HEK293T (cell line): ENCODE results near the gene INO80.
A peak's percentile ranks its signal among the peaks of the same experiment; 100 is the strongest.

Source experiments
- CTCF ChIA-PET: fragments of 350-600 bp; formaldehyde crosslinking; extraction: SDS; loops from one replicate; lab custom pipeline; 2021; ENCODE audit warnings: antibody characterized with exemption, inconsistent platforms; lab: Yijun Ruan, JAX
- POLR2A ChIA-PET: fragments of 350-600 bp; formaldehyde crosslinking; extraction: SDS; loops from one replicate; lab custom pipeline; 2020; ENCODE audit warnings: antibody characterized with exemption, inconsistent platforms; lab: Yijun Ruan, JAX
- DNase-seq: peaks from one replicate; pipeline ENCODE4 v3.0.0; 2012; ENCODE audit warnings: mixed read lengths; ENCODE audit errors: extremely low spot score
- ARNT ChIP-seq: fragments of 450-650 bp; IDR thresholded peaks from 2 replicates; pipeline ENCODE4 v1.6.1; 2017; ENCODE audit warnings: mild to moderate bottlenecking
- BHLHE40 ChIP-seq: fragments of 450-650 bp; IDR thresholded peaks from 2 replicates; pipeline ENCODE4 v1.6.1; 2016; ENCODE audit warnings: mild to moderate bottlenecking, moderate library complexity, borderline replicate concordance
- CTBP1 ChIP-seq: fragments of 450-650 bp; IDR thresholded peaks from 2 replicates; pipeline ENCODE4 v1.6.1; 2016; ENCODE audit warnings: borderline replicate concordance
- ELF4 ChIP-seq: fragments of 450-650 bp; IDR thresholded peaks from 2 replicates; pipeline ENCODE4 v1.6.1; 2017; ENCODE audit warnings: antibody characterized with exemption
- FOXA1 ChIP-seq: fragments of 450-650 bp; IDR thresholded peaks from 2 replicates; pipeline ENCODE4 v1.6.1; 2016; ENCODE audit warnings: mild to moderate bottlenecking
- FOXK2 ChIP-seq: fragments of 450-650 bp; IDR thresholded peaks from 2 replicates; pipeline ENCODE4 v1.6.1; 2016; ENCODE audit warnings: mild to moderate bottlenecking
- FOXM1 ChIP-seq: fragments of 450-650 bp; IDR thresholded peaks from 2 replicates; pipeline ENCODE4 v1.6.1; 2017; ENCODE audit warnings: mild to moderate bottlenecking, borderline replicate concordance
- HDGF ChIP-seq: fragments of 450-650 bp; IDR thresholded peaks from 2 replicates; pipeline ENCODE4 v1.6.1; 2017; ENCODE audit warnings: antibody characterized with exemption, borderline replicate concordance
- L3MBTL2 ChIP-seq: fragments of 450-650 bp; conservative IDR thresholded peaks from 2 replicates; pipeline ENCODE4 v1.6.1; 2016; ENCODE audit warnings: mild to moderate bottlenecking
- LEF1 ChIP-seq: fragments of 450-650 bp; IDR thresholded peaks from 2 replicates; pipeline ENCODE4 v1.6.1; 2017; ENCODE audit warnings: mild to moderate bottlenecking, borderline replicate concordance
- NFRKB ChIP-seq: fragments of 450-650 bp; IDR thresholded peaks from 2 replicates; pipeline ENCODE4 v1.6.1; 2016; ENCODE audit warnings: mild to moderate bottlenecking, moderate library complexity
- SP1 ChIP-seq: fragments of 450-650 bp; IDR thresholded peaks from 2 replicates; pipeline ENCODE4 v1.6.1; 2017
- SUZ12 ChIP-seq: fragments of 450-650 bp; IDR thresholded peaks from 2 replicates; pipeline ENCODE4 v1.6.1; 2016; ENCODE audit warnings: mild to moderate bottlenecking
- TARDBP ChIP-seq: fragments of 450-650 bp; IDR thresholded peaks from 2 replicates; pipeline ENCODE4 v1.6.1; 2016
- ZNF384 ChIP-seq: fragments of 450-650 bp; IDR thresholded peaks from 2 replicates; pipeline ENCODE4 v1.6.1; 2016
- TF ChIP-seq, protein P1 (sequence below): fragments of 450-650 bp; IDR thresholded peaks from 2 replicates; pipeline ENCODE4 v1.6.1; 2016

INO80 gene

DNA sequence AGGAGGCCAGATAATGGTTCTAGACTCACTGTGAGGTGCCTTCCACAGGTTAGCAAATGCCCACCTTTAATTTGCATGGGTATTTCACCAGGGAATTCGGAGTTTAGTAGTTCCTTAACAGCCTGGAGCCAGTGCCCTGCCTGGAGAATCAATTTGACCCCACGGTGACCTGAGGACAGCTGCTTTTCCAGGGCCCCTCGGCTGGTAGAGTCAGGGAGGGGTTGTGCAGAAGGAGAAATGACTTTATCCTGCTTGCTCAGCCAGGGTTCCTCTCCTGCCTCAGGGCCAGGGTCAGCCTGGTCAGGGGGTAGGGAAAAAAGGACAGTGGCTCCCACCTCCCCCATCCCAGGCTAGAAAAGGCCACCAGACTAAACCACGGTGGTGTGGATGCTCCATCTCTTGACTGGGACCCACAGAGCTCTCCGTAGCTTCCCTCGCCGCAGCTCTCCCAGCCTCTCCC is 175.0 kb downstream of the INO80 start:
- ChIA-PET POLR2A (interaction anchor here (0.8 to 5.1 kb wide), 8 partner anchors 10 to 392 kb away, joined by 3 to 146 read pairs (median 6); partner anchors contain the start of genes CHAC1, DLL4, NUSAP1 and OIP5), CTCF (interaction anchor here (0.6 to 2.2 kb wide), 13 partner anchors 10 to 253 kb away, joined by 3 to 22 read pairs (median 4); partner anchors contain the start of gene DLL4)
- TF ChIP-seq FOXK2 (no peak), ELF4 (no peak), HDGF (no peak), BHLHE40 (no peak), SUZ12 (no peak), SP1 (no peak), LEF1 (no peak), FOXA1 (no peak), L3MBTL2 (no peak), CTBP1 (no peak)
- TF ChIP-seq, protein P1, sequence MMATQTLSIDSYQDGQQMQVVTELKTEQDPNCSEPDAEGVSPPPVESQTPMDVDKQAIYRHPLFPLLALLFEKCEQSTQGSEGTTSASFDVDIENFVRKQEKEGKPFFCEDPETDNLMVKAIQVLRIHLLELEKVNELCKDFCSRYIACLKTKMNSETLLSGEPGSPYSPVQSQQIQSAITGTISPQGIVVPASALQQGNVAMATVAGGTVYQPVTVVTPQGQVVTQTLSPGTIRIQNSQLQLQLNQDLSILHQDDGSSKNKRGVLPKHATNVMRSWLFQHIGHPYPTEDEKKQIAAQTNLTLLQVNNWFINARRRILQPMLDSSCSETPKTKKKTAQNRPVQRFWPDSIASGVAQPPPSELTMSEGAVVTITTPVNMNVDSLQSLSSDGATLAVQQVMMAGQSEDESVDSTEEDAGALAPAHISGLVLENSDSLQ, result no peak
- no peak for DNase-seq

DNA sequence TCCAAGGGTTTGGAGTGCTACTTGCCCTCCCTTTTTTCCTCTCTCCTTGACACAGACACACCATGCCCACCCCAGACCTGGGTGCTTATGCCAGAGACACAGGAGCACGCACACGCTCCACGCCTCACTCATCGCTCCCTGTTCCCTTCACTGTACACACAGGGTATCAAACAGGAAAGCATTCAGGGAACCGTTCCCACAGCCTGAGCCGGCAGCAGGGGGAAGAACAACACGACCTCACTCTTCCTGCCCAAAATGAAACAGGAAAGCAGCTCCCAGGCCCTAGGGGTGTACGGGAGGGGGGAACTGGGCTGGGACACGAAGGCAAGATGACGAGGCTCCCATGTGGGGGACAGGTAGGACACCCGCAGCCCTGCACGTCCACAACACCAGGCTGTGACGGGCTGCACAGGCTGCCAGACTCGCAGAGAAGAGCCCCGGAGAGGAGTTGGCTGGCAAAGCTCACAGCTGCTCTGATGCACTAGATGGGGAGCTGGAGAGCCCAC is 175.7 kb downstream of the INO80 start:
- no peak for TF ChIP-seq HDGF
- no peak for TF ChIP-seq FOXK2
- TF ChIP-seq L3MBTL2, result no peak
- TF ChIP-seq SUZ12, result no peak
- TF ChIP-seq TARDBP, result no peak
- no peak for TF ChIP-seq BHLHE40
- POLR2A ChIA-PET, result interaction anchor here (0.8 to 5.1 kb wide), 4 partner anchors 9 to 102 kb away, joined by 3 to 146 read pairs (median 14); partner anchors contain the start of gene CHAC1
- CTCF ChIA-PET, result interaction anchor here (0.8 to 2.2 kb wide), 2 partner anchors 9 to 12 kb away, joined by 3 to 22 read pairs; no protein-coding TSS in a partner anchor
- no peak for DNase-seq

DNA sequence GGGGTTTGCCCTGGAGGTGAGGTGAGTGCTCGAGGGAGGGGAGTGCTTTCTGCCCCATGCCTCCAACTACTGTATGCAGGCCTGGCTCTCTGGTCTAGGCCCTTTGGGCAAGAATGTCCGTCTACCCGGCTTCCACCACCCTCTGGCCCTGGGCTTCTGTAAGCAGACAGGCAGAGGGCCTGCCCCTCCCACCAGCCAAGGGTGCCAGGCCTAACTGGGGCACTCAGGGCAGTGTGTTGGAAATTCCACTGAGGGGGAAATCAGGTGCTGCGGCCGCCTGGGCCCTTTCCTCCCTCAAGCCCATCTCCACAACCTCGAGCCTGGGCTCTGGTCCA is 177.6 kb downstream of the INO80 start:
- ChIA-PET POLR2A (no interaction called here), CTCF (no interaction called here)
- no peak for DNase-seq

DNA sequence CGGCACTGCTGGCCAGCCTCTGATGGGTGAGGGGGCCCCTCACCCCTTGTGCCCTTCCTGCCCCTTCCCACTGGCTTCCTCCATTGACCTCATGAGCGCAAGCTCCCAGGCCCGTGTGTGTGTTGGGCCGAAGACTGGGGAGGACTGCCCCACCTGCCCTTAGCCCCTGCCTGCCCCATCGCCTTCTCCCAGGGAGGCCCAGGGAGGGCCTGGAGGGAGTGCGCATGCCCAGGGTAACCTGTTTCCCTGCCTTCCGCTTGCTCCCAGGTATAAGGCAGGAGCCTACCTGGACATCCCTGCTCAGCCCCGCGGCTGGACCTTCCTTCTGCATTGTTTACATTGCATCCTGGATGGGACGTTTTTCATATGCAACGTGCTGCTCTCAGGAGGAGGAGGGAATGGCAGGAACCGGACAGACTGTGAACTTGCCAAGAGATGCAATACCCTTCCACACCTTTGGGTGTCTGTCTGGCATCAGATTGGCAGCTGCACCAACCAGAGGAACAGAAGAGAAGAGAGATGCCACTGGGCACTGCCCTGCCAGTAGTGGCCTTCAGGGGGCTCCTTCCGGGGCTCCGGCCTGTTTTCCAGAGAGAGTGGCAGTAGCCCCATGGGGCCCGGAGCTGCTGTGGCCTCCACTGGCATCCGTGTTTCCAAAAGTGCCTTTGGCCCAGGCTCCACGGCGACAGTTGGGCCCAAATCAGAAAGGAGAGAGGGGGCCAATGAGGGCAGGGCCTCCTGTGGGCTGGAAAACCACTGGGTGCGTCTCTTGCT is 178.1 kb downstream of the INO80 start:
- ChIA-PET POLR2A (no interaction called here), CTCF (interaction anchor here (0.6 kb wide), 1 partner anchor 91 kb away, joined by 3 read pairs; no protein-coding TSS in a partner anchor)
- TF ChIP-seq L3MBTL2 (no peak), FOXM1 (no peak), FOXA1 (no peak), BHLHE40 (no peak), ARNT (no peak), ELF4 (no peak), NFRKB (no peak), SP1 (no peak), FOXK2 (no peak), TARDBP (no peak), LEF1 (no peak), ZNF384 (no peak)
- TF ChIP-seq, protein P1, result no peak
- no peak for DNase-seq

More for the DNA sequence above, 177.6 kb downstream of the INO80 start:
- TF ChIP-seq BHLHE40, result no peak
- TF ChIP-seq TARDBP, result no peak
- TF ChIP-seq ZNF384, result no peak
- no peak for TF ChIP-seq SUZ12
- no peak for TF ChIP-seq HDGF
- TF ChIP-seq ELF4, result no peak
- TF ChIP-seq ARNT, result no peak

DNA sequence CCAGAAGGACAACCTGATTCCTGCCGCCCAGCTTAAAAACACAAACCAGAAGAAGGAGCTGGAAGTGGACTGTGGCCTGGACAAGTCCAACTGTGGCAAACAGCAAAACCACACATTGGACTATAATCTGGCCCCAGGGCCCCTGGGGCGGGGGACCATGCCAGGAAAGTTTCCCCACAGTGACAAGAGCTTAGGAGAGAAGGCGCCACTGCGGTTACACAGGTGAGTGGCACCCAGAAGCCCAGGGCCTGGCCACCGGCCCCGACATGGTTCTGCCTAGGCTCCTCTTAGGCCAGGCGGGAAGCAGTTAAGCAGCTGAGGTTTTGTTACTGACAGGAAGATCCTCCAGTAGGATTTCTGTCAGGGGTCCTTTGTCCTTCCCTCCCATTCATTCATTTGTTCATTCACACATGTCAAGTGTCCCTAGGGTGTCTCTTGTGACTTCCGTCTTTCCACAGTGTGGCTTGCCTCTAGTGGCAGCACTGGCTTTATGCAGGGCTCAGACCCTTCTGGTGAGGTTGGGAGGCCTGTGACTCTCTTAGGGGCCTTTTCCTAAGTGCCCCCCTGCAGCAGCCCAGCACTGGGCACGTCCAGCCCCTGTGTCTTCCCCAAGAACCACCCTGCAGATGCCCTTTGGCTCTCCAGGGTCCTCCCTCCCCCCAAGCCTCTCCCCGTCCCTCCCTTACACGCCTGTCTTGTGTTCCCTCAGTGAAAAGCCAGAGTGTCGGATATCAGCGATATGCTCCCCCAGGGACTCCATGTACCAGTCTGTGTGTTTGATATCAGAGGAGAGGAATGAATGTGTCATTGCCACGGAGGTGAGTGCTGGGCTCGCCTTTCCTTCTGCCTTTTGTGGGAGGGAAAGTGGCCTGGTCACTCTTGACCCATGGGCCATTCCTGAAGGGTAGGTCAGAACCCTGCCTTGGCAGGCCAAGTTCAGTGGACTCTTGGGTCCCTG is 179.1 kb downstream of the INO80 start:
- TF ChIP-seq NFRKB, result no peak
- TF ChIP-seq, protein P1, result peak; percentile 64
- ChIA-PET POLR2A (interaction anchor here (0.9 to 1.4 kb wide), 2 partner anchors 16 to 20 kb away, joined by 3 to 6 read pairs; partner anchors contain the start of gene CHAC1), CTCF (interaction anchor here (0.6 kb wide), 1 partner anchor 92 kb away, joined by 3 read pairs; no protein-coding TSS in a partner anchor)
- DNase-seq, result no peak
